ENCODE results near the gene SNX30.

The SNX30 gene

DNA sequence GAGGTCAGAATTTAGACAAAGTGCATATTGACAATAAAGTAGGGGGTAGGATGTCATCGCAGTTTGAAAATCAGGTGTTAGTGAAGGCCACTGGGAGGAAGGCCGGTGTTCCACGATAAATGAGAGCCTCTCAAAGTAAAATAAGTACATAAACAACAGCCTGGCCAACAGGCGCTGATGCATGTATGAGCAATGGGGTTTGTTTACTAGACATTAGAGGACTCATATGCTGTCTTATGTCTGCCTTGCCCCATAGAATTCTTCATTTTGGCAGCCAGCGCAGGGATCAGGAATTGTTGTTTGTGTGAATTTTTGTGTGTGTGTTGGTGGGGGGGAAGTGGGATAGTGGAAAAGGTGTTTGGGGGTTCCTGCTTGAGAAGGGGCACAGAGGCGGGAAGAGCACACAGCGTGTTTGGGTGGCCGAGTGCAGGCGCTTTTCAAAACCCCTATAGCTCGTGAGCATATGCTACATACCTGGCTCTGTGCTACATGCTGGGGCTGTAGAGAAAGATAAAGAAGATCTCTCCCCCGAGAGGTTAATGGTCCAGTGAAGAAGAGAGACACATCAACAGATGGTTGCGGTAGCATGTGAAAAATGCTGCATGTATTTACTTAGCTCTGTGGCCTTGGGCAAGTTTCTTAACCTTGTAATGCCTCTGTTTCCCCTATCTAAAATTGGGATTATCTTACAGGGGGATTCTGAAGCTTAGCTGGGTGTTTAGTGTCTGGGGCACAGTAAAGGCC lies 11.5 kb downstream of the SNX30 start:
- Histone ChIP-seq H3K79me2 (ENCODE audit: insufficient read depth, low read length) (no peaks in the 10 kb centered on the region), H3K9ac (ENCODE audit: low read depth, low read length, poor library complexity, severe bottlenecking) (no peak overlapping the region), H2AFZ (ENCODE audit: low read length) (no peak overlapping the region), H3F3A (ENCODE audit: low read depth) (no peaks in the 10 kb centered on the region), H3K27me3 (ENCODE audit: insufficient read depth, low read length, poor library complexity, severe bottlenecking) (no peaks in the 10 kb centered on the region), H3K9me2 (replicated peaks; ENCODE audit: low read depth, low read length) (no peaks in the 10 kb centered on the region), H3K36me3 (ENCODE audit: insufficient read depth, low read length) (no peaks in the 10 kb centered on the region), H3K9me3 (ENCODE audit: insufficient read depth, low read depth, low read length) (peaks cover 7% of the 10 kb centered on the region; the same call in 1 of the 2 replicates), H3K4me1 (ENCODE audit: insufficient read depth, low read length, poor library complexity, severe bottlenecking) (no peaks in the 10 kb centered on the region), H3K4me2 (ENCODE audit: low read depth, low read length, poor library complexity, severe bottlenecking) (no peak overlapping the region), H3K4me3 (ENCODE audit: low read length, poor library complexity, severe bottlenecking) (no peak overlapping the region), H4K20me1 (ENCODE audit: insufficient read depth, low read length, poor library complexity, severe bottlenecking) (no peaks in the 10 kb centered on the region)
- TF ChIP-seq EZH2phosphoT487 (IDR thresholded peaks at IDR 0.05; ENCODE audit: borderline replicate concordance): no peak
- TF ChIP-seq, protein P1, sequence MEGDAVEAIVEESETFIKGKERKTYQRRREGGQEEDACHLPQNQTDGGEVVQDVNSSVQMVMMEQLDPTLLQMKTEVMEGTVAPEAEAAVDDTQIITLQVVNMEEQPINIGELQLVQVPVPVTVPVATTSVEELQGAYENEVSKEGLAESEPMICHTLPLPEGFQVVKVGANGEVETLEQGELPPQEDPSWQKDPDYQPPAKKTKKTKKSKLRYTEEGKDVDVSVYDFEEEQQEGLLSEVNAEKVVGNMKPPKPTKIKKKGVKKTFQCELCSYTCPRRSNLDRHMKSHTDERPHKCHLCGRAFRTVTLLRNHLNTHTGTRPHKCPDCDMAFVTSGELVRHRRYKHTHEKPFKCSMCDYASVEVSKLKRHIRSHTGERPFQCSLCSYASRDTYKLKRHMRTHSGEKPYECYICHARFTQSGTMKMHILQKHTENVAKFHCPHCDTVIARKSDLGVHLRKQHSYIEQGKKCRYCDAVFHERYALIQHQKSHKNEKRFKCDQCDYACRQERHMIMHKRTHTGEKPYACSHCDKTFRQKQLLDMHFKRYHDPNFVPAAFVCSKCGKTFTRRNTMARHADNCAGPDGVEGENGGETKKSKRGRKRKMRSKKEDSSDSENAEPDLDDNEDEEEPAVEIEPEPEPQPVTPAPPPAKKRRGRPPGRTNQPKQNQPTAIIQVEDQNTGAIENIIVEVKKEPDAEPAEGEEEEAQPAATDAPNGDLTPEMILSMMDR (conservative IDR thresholded peaks at IDR 0.05; ENCODE audit: low read length): no peak

DNA sequence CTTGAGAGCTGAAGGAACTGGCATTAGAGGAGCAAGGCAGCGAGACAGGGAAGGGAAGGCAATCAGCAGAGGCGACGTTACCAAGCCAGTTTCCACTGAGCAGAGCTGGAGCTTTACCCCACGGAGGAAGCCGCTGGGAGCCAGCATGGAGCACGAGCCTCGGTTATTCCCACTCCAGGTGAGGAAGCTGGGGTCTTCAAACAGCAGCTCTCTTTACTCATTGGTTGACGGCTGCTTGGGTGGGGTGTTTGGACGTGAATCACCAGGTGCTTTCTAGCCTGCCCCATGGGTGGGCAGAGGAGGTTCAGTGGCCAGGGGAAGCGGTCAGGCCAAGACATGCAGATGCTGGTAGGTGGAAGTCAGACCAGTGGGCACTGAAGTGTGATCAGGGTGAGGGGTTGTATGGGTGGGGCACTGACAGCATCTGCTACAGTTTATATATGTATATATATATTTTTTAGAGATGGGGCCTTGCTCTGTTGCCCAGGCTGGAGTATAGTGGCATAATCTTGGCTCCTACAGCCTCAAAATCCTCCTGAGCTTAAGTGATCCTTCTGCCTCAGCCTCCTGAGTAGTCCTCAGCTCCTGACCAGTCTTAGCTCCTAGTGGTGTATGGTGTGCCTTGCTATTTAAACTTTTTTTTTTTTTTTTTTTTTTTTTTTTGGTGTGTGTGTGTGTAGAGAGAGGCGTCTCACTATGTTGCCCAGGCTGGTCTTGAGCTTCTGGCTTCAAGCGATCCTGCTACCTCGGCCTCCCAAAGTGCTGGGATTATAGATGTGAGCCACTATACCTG lies 12.4 kb downstream of the SNX30 start:
- Histone ChIP-seq H3K4me2 (ENCODE audit: low read depth, low read length, poor library complexity, severe bottlenecking) (no peak overlapping the region), H3K9me3 (ENCODE audit: insufficient read depth, low read depth, low read length) (peaks cover 7% of the 10 kb centered on the region; the same call in 1 of the 2 replicates), H3F3A (ENCODE audit: low read depth) (no peaks in the 10 kb centered on the region), H3K79me2 (ENCODE audit: insufficient read depth, low read length) (no peaks in the 10 kb centered on the region), H3K4me1 (ENCODE audit: insufficient read depth, low read length, poor library complexity, severe bottlenecking) (no peaks in the 10 kb centered on the region), H3K36me3 (ENCODE audit: insufficient read depth, low read length) (no peaks in the 10 kb centered on the region), H3K9ac (ENCODE audit: low read depth, low read length, poor library complexity, severe bottlenecking) (no peak overlapping the region), H3K4me3 (ENCODE audit: low read length, poor library complexity, severe bottlenecking) (no peak overlapping the region), H3K9me2 (replicated peaks; ENCODE audit: low read depth, low read length) (no peaks in the 10 kb centered on the region), H2AFZ (ENCODE audit: low read length) (no peak overlapping the region), H3K27me3 (ENCODE audit: insufficient read depth, low read length, poor library complexity, severe bottlenecking) (no peaks in the 10 kb centered on the region), H4K20me1 (ENCODE audit: insufficient read depth, low read length, poor library complexity, severe bottlenecking) (no peaks in the 10 kb centered on the region)
- TF ChIP-seq, protein P1 (conservative IDR thresholded peaks at IDR 0.05; ENCODE audit: low read length): no peak

DNA sequence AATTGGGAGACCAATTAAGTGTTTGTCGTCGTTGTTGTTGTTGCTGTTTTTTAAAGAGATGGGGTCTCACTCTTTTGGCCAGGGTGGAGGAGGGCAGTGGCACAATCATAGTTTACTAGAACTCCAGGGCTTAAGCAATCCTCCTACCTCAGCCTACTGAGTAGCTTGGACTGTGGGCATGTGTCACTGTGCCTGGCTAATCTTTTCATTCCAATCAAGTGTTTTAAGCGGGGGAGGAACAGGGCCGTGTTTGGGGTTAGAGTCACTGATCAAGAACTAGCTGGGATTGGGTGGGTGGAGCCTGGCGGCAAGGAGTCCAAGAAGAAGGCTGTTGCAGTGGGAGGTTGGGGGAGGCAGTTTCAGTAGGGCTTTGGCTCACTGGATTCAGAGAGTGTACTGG lies 13.8 kb downstream of the SNX30 start:
- no peaks in the 10 kb centered on the region for H3K9me2 ChIP-seq (replicated peaks; ENCODE audit: low read depth, low read length)
- peaks cover 7% of the 10 kb centered on the region; the same call in 1 of the 2 replicates for H3K9me3 ChIP-seq (ENCODE audit: insufficient read depth, low read depth, low read length)
- no peaks in the 10 kb centered on the region for H3K27me3 ChIP-seq (ENCODE audit: insufficient read depth, low read length, poor library complexity, severe bottlenecking)
- H4K20me1 ChIP-seq (ENCODE audit: insufficient read depth, low read length, poor library complexity, severe bottlenecking): no peaks in the 10 kb centered on the region
- no peak overlapping the region for H2AFZ ChIP-seq (ENCODE audit: low read length)
- no peaks in the 10 kb centered on the region for H3F3A ChIP-seq (ENCODE audit: low read depth)
- H3K4me1 ChIP-seq (ENCODE audit: insufficient read depth, low read length, poor library complexity, severe bottlenecking): no peaks in the 10 kb centered on the region
- H3K79me2 ChIP-seq (ENCODE audit: insufficient read depth, low read length): no peaks in the 10 kb centered on the region
- H3K4me2 ChIP-seq (ENCODE audit: low read depth, low read length, poor library complexity, severe bottlenecking): no peak overlapping the region
- no peak overlapping the region for H3K9ac ChIP-seq (ENCODE audit: low read depth, low read length, poor library complexity, severe bottlenecking)
- TF ChIP-seq, protein P1 (conservative IDR thresholded peaks at IDR 0.05; ENCODE audit: low read length): no peak
- no peak for TF ChIP-seq EZH2phosphoT487 (IDR thresholded peaks at IDR 0.05; ENCODE audit: borderline replicate concordance)
- no peak overlapping the region for H3K4me3 ChIP-seq (ENCODE audit: low read length, poor library complexity, severe bottlenecking)
- no peaks in the 10 kb centered on the region for H3K36me3 ChIP-seq (ENCODE audit: insufficient read depth, low read length)
